SJCRH30 (cell line): ENCODE data around the gene AQP10. TPM values are rescaled to one million over a fixed set of nuclear protein-coding genes. Genes with fewer than 3 reads are reported as not detected.
"Not testable (repeated sequence)": the region's sequence is repeated elsewhere in the genome, so short reads cannot be mapped to it uniquely, and the experiment has no call there.

ENCODE experiments used
- DNase-seq, 2 experiments: peaks; one replicate each; pipeline ENCODE4 v3.0.0-alpha.2; 2015 to 2020
- H3K27ac ChIP-seq: fragments of 250-450 bp; sonication (Bioruptor Pico); 2 replicates; pipeline ENCODE4 v1.5.1; 2020; ENCODE audit warnings: mild to moderate bottlenecking, moderate library complexity
- H3K27me3 ChIP-seq: fragments of 250-450 bp; sonication (Bioruptor Pico); 2 replicates; pipeline ENCODE4 v1.5.1; 2020; ENCODE audit warnings: mild to moderate bottlenecking, moderate library complexity
- H3K36me3 ChIP-seq: fragments of 250-450 bp; sonication (Bioruptor Pico); 2 replicates; pipeline ENCODE4 v1.5.1; 2020; ENCODE audit warnings: mild to moderate bottlenecking, moderate library complexity
- H3K4me1 ChIP-seq: fragments of 250-450 bp; sonication (Bioruptor Pico); 2 replicates; pipeline ENCODE4 v1.5.1; 2020; ENCODE audit warnings: mild to moderate bottlenecking, moderate library complexity
- H3K4me3 ChIP-seq: fragments of 250-450 bp; sonication (Bioruptor Pico); 2 replicates; pipeline ENCODE4 v1.5.1; 2020; ENCODE audit warnings: mild to moderate bottlenecking, moderate library complexity
- H3K9me3 ChIP-seq: fragments of 250-450 bp; sonication (Bioruptor Pico); replicated peaks from 2 replicates; pipeline ENCODE4 v1.5.1; 2020; ENCODE audit warnings: mild to moderate bottlenecking, moderate library complexity
- total RNA-seq: library from RNA; depleted of rRNA; stranded (reverse); fragments of >200 nt; shearing (Covaris generic); gene quantifications from 2 replicates; pipeline ENCODE4 v1.2.3, GENCODE V29; 2014; rRNA removed

The AQP10 gene
- total RNA-seq, 1 experiment from 2014 or later: not detected

- no peaks in the 10 kb centered on the region for H3K9me3 ChIP-seq
- H3K4me1 ChIP-seq: no peaks in the 10 kb centered on the region
- no peak overlapping the region for H3K27ac ChIP-seq
- no peaks in the 10 kb centered on the region for H3K27me3 ChIP-seq
- DNase-seq: no peak
- H3K4me3 ChIP-seq: no peak overlapping the region
- no peaks in the 10 kb centered on the region for H3K36me3 ChIP-seq
Measured at GRCh38 chr1:154371436-154371835, 50.5 kb downstream of the AQP10 start.

GRCh38 chr1:154373777-154374357 is 53.0 kb downstream of the AQP10 start:
- H3K4me3 ChIP-seq: not testable (repeated sequence)

More at GRCh38 chr1:154373777-154374357, 53.0 kb downstream of the AQP10 start:
- H3K27me3 ChIP-seq, H3K4me1 ChIP-seq, H3K9me3 ChIP-seq, H3K27ac ChIP-seq, H3K36me3 ChIP-seq, DNase-seq: not testable (repeated sequence)

Other genes starting within 250 kb of the AQP10 start
- 0.04 TPM in 1 of 2 replicates, not detected in the other for gene NUP210L, start 166.0 kb upstream of the AQP10 start, total RNA-seq
- 248 and 262 TPM in 2 replicates for gene TPM3, start 129.0 kb upstream of the AQP10 start, total RNA-seq
- not detected in 2 replicates for gene CFAP141, start 114.8 kb upstream of the AQP10 start, total RNA-seq
- gene UBAP2L, start 100.1 kb upstream of the AQP10 start, total RNA-seq: 114 and 129 TPM in 2 replicates
- gene HAX1, start 48.5 kb upstream of the AQP10 start, total RNA-seq: 59.6 and 66.5 TPM in 2 replicates
- gene ATP8B2, start 4.4 kb downstream of the AQP10 start, total RNA-seq: 21.2 and 25.7 TPM in 2 replicates
- 0.53 and 1.1 TPM in 2 replicates for gene IL6R, start 84.2 kb downstream of the AQP10 start, total RNA-seq
- not detected in 2 replicates for gene TDRD10, start 181.1 kb downstream of the AQP10 start, total RNA-seq
- 0.02 TPM in 1 of 2 replicates, not detected in the other for gene SHE, start 181.3 kb downstream of the AQP10 start, total RNA-seq
- 30.2 and 32.6 TPM in 2 replicates for gene UBE2Q1, start 237.6 kb downstream of the AQP10 start, total RNA-seq
- gene CHRNB2, start 246.7 kb downstream of the AQP10 start, total RNA-seq: 0.08 TPM in 2 replicates